SW480 (cell line): ENCODE results near the gene RPGRIP1L.
"Not testable (repeated sequence)": the region's sequence is repeated elsewhere in the genome, so short reads cannot be mapped to it uniquely, and the experiment has no call there.

Experiments used
- DNase-seq: peaks from one replicate; pipeline ENCODE4 v3.0.0-alpha.2; 2016; ENCODE audit warnings: low spot score

Gene RPGRIP1L

DNA sequence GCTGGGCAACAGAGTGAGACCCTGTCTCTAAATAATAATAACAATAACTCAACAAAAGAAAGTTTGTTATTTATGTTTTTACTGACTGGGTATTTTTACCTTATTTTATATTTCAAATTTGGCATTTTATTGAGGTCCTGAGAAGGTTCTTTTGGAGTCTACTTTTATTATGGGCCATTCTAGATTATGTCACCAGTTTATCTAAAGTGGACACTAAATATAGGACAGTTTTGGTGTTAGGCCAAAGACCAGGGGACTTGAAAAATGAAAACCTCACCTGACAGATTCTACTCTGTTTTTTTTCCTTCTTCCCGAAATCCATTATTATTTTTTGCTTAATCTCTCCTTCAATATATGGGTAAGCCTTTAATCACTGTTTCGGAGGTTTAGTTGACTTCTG, 8.4 kb upstream of the RPGRIP1L start:
- DNase-seq = no peak

DNA sequence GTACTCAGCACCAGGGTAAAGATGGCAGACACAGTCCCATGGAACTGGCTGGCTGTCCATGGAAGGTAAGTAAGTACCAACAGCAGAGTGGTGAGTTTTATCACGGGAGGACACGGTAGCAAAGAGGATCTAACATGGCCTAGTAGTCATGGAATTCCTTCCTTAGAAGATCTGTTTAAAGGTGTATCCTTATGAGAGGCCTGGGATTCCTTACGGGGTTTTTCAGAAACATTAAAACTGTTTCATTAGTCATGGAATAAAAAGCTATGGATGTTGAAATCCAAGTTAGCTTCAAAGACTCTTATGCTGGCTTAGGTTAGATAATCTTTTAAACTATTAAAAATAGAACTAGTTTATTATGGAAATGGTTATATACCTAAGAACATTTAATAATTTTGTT, 7.7 kb upstream of the RPGRIP1L start:
- no peak for DNase-seq

DNA sequence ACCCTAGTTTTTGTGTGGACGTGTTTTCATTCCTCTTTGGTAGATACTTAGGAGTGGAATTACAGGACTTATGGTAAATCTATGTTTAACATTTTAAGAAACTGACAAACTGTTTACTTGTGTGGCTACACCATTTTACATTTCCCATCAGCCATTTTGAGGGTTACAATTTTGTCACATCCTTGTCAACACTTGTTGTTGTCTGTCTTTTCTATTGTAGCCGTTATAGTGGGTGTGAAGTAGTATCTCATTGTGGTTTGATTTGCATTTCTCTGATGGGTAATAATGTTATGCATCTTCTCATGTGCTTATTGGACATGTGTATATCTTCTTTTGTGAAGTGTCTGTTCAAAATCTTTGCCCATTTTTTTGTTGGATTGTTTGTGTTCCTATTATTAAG, 4.8 kb upstream of the RPGRIP1L start:
- no peak for DNase-seq

DNA sequence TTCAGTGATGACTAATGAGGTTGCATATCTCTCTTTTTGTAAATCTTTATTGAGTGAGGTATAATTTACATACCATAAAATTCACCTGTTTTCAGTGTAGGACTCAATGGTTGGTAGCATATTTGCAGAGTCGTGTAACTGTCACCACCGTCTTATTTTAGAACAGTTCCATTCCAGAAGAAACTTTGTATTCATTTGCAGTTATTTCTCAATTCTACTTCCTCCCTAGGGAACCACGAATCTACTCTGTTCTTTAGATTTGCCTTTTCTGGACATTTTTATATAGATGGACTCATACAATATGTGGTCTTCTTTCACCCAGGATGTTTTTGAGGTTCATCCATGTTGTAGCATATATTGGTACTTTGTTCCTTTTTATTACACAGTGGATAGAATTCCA, 4.0 kb upstream of the RPGRIP1L start:
- no peak for DNase-seq

DNA sequence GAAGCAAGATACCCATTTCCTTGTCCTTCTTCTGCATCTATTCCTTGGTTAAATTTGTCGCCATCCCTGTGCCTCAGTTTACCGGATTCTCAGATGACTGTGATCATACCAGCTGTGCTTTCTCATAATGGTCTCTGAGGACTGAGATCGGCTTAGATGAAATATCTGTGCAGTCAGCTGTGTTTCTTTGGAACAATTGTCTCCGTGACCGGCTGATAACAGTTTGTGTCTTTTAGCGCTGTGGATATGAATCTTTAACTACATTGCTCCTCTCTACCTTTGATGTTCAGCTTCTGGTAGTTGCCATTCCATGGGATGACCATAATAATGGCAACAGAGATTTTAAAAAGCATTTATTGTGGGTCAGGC, 770 bp upstream of the RPGRIP1L start:
- no peak for DNase-seq

DNA sequence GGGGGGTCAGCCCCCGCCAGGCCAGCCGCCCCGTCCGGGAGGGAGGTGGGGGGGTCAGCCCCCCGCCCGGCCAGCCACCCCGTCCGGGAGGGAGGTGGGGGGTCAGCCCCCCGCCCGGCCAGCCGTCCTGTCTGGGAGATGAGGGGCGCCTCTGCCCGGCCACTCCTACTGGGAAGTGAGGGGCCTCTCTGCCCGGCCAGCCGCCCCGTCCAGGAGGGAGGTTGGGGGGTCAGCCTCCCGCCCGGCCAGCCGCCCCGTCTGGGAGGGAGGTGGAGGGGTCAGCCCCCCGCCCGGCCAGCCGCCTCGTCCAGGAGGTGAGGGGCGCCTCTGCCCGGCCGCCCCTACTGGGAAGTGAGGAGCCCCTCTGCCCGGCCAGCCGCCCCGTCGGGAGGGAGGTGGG, 5.4 kb downstream of the RPGRIP1L start:
- not testable (repeated sequence) for DNase-seq

DNA sequence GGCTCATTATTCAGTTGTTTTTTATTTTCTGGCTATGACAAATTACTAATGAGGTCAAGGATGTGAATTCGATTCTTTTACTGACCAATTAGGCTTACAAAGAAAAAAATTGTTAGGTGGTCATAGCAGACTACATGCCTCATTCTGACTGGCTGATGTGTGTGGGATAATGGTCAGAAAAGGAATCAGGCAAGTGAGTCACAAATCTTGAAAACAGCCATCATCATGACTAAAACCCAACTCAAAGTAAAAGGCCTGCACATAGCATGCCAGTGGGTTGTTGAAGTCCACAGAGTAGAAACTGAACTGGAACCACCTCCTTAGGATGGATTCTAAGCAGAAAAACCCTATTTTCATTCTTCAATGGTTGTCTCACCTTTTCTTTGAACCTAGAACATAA, 8.6 kb downstream of the RPGRIP1L start:
- DNase-seq = no peak

DNA sequence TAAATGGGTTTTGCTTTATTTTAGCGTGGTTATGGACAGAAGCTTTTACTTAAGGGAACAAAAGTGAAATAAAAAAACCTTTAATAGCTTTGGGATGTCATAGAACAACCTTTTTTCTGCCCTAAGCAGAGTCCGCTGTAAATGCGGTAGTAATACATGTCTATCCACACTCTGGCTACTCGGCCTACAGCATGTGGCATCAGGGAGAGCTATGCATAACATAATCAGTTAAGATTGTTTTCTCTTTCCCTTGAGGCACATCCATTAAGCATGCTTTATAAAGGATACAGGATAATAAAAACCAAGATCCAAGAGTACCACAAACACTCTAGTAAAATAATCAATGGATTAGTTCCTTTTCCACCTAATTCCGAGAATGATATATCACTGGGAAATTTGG, 10.3 kb downstream of the RPGRIP1L start:
- DNase-seq = no peak

DNA sequence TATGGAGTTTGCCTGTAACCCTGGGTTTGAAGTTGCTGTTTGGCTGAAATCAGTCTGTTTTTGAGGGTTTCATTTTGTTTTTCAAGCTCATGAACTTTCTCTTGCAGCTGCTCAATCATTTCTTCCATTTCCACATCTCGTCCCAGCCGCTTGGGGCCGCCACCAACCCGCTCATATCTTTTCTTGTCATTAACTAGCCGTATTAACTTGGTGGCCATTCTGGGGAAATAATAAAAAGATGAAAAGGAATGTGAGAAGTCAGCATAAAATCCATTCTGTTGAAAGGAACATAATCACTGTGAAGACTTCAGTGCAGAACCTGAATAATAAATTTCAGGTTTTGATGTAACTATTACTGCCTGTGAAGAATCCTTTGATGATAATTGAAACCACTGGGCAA, 11.5 kb downstream of the RPGRIP1L start:
- DNase-seq = no peak

DNA sequence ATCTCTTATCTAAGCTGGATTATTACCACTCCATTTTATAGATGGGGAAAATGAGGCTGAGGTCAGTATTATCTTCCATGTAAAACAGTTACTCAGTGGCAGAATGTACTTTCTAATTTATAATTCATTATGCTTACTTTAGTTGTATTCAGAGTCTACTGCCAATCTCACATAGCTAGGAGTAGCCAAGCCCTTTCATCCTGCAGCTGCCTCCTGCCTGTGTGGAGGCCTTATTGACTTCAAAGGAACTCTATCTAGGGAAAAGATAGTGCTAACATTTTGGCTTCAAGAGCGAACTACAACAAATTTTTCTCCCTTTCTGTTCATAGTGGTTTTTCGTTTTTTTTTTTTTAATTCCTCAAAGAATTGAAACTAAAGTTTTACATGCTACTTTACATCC, 12.9 kb downstream of the RPGRIP1L start:
- DNase-seq = no peak

DNA sequence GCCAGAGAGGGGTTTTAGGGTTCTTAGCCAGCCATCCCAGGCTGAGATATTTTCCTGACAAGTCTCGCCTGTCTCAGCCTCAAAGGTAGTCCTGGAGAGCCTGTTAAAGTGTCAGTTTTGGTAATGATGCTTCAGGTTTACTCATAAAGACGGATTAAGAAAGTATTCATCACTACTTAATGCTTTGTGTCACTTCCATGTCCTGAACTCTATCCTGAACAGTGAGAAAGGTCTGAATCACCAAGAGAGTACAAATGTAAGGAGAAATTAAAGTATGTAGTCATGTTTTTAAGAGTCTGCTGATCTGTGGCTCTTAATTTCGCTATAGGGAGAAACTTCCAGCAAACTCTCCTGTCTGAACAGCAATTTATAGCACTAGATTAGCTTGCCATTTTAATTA, 14.0 kb downstream of the RPGRIP1L start:
- no peak for DNase-seq

DNA sequence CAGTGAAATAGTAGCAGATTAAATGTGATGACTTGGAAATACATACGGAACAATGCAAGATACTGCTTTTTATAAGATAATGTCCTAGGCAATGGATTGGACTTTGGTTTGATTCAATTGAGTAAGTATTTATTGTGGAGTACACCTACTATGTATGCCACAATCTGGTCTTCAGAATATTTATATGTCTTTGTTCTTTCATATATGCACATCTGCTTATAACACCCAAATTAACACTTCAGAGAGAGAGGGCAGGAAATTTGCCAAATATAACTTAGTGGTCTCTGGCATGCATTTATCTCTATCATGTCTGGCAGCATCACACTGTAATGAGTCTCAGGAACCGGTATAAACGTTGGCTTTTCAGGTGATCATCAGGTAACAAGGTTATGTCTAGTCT, 16.9 kb downstream of the RPGRIP1L start:
- no peak for DNase-seq

DNA sequence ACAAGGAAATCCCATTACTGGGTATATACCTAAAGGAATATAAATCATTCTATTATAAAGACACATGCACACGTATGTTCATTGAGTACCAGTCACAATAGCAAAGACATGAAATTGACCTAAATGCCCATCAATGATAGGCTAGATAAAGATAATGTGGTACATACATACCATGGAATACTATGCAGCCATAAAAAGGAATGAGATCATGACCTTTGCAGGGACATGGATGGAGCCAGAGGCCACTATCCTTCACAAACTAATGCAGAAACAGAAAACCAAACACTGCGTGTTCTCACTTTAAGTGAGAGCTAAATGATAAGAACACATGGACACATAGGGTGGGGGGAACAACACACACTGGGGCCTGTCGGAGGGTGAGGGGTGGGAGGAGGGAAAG, 18.3 kb downstream of the RPGRIP1L start:
- DNase-seq = not testable (repeated sequence)

DNA sequence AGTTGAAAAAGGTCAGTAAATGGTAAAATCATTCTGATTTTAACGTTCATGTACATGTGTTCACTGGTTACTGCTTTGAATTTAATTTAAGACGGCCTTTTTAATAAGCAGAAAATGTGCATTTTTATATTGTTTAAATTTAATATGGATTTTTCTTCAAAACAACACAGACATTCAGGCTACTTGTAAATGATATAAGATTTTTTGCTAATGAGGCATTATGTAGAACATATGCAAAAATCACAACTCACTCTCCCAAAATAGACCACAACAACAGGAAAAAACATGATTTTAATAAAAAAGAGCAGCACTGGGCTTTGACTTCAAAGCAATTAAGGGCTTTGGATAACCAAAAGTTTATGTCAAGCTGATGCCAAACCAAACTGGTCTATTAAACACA, 22.3 kb downstream of the RPGRIP1L start:
- no peak for DNase-seq

DNA sequence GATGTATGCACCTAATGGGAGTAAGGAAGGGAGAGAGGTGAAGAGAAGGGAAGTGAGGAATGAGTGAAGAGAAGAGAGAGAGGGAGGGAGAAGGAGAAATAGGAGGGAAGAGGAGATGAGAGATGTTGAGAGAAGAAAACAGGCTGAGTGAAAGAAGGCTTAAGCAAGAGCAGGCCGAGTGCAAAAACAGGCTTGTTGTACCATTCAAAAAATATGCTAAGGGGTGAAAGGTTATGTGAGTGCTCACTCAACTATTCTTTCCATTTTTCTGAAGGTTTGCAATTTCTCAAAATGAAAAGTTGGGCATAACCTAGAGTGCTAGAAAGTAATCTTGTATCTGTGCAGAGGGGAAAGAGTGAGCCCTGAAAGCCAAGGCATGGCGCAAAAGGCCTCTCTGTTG, 22.9 kb downstream of the RPGRIP1L start:
- no peak for DNase-seq

DNA sequence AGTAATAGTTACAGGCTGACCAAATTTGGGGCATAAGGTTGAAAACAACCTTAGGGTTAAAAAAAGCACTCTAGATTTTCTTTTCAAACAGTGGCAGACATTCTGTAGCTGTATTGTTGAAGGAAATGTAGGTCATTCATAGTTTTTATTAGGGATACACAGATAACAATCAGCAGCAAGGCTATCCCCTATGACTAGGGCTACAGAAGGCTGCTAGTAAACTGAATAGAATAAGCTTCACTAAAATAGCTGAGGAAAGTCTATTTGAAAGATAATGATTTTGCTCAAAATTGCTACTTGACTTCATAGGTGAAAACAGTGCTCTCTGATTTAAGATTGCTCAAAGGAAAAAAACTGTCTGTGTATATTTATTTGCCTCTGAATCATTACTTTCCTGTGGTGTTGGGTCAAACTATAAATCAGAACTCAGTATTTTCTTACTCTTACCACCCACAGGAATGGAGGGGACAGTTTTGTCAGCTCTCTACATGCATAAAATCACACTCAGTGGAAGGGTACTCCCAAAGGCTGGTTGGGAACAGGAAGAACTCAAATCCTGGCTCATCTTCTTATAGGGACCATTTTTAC, 24.8 kb downstream of the RPGRIP1L start:
- no peak for DNase-seq

DNA sequence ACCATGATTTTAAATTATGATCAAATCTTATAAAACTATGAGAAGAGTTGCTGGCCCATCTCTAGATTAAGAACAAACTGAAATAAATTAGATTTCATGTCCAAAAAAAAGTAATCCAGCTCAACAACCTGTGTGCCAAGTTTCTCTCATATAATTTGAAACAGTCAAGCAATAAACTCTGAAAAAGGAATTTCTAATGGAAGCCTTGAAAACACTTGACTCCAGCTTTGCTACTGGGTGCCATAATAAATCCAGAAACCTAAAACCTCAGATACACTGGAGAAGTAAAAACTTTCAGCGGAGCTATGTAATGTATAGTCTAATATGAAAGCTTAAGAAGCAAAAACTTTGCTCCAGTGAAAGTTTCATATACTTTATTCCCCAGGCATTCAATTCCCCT, 25.5 kb downstream of the RPGRIP1L start:
- DNase-seq = no peak

DNA sequence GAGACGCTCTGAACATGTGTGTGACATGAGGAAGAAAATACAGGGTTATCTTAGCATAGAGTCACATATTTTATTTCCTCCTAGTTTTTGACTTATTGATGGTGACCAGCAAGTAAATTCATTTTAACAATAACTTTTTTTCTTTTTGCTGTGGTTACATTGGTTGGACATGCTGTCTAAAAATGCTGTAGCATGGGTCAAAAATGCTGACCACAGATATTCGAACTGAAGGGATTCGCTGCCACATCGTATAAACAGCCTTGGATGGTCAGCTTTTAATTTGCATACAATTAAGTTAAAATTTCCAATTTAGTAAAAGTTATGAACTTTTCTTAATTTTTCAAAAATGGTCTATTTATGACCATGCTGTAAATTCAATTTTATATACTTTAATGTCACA, 30.5 kb downstream of the RPGRIP1L start:
- no peak for DNase-seq

DNA sequence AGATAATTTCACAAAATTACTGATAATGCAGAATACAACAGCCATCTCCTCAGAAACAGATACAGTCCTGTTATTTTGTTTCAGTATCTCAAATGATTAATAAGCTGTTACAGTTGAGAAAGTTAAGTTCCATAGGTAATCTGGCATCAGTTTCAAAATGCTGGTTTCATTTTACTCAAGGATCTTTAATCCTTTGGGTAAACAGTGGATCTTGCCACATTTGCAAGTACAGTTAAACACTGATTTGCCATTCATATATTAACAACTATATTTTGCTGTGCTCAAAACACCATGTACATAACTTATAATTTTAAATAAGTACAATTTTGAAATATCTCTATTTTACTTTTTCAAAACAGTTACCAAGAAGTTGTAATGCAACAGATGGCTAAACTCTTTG, 31.2 kb downstream of the RPGRIP1L start:
- DNase-seq = no peak

DNA sequence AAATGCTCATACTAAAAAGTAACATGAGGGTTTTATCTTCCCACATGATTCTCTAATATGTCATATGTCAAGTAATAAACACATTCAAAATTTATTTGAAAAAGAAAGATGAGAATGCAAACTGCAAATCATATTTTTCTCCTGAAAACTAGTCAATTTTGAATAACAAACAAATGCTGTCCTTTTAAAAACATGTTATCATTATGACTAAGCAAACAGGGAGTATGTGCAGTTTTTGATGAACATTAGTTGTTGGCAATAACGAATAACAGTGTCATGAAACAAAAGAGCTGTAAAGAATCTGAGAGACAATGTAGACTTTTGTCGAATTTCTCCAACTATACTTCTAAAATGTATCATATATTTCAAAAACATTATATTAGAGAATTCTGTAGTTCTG, 34.8 kb downstream of the RPGRIP1L start:
- DNase-seq = no peak

DNA sequence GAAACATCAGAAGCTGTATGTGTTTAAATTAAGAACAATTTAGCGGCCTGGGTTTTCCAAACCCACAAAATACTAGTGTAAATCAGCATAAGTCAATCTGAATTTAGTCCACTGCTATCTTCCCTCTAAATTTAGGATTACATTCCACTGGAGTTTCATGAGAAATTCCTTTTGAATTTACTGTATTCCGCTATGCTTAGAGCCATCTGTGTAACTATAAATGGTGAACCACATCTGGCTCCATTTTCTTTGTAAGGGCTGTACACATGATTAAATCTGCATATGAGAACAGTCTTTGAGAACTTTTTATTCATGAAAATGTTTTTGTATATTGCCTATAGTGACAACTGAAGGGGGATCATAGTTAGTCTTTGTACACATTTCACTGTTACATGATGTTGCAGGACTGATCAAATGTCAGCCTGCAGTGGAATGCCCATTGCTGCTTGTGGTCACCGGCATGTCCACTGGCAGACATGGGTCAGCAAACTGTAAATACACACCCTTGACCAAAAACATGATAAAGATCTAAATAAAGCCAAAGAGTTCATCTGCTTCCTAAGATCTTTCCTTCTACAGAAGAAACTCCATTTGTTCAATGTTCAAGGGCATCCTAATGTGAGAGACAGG, 36.8 kb downstream of the RPGRIP1L start:
- DNase-seq = no peak

DNA sequence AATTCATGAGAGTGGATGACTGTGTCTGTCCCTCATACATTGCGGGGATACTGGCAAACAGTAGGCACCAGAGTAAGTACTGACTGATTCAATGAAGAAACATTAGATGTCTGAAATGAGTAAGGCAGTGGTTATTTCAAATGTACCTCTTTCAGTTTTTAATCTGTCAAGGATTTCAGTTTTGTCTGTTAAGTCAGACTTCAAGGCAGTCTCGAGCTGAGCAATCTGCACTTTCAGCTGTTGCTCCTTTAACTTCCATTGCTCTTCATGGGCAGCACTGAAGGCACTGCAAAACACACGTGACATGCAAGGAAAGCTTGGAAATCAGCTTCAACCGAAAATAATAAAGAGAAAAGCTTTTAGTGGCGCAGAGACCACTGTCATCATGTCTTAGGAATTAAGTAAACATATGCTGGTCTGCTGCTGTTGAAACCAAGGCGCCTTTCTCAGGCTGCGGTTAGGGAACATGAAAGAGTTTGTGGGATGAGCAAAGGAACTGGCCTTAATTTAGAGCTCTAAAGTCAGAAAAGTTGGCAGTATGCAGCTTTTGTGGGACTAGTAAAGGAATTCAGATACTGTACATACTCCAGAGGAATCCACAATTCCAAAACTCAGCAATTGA, 38.8 kb downstream of the RPGRIP1L start:
- DNase-seq = no peak

DNA sequence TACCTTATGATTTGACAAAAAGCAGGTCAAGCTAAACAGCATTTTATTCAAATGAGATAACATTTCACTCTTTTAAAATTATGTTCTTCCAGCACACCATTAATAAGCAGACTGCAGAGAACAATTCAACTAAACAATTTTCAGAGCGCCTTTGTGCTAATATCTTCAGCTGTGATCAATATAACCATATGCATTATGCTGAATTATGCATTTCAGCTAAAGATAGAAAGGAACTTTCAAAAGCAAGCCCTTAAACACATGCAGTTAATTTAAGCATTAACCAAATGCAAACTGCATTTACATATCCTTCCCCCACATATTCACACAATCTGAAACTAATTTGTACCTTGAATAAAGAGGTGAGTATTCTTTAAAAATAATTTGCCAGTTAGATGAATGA, 41.6 kb downstream of the RPGRIP1L start:
- DNase-seq = no peak

DNA sequence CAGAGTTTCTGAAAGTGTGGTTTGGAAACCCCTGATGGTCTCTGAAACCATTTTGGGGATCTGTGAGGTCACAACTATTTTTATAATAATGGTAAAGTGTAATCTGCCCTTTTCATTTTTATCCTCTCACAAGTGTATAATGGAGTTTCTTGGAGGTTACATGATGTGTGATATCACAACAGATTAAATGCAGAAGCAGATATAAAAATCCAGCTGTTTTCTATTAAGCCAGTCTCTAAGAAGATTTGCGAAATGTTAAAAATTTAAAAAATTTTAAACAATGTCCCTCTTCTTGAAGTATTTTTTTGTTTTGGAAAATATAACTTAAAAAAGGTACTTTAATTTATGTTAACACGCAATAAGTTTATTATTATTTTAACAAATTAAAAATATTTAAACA, 48.7 kb downstream of the RPGRIP1L start:
- DNase-seq = no peak
